Endothelial cell of hepatic sinusoid (primary cell): Measurements from ENCODE around the gene RIPOR3.
"Not testable (repeated sequence)": the region's sequence is repeated elsewhere in the genome, so short reads cannot be mapped to it uniquely, and the experiment has no call there.

Source experiments
- in situ Hi-C: cut with HindIII; loops from 2 replicates; pipeline ENCODE4 v1.10.0; 2017; ENCODE audit warnings: low sequenced_read_pairs

RIPOR3 gene

GRCh38 chr20:50724851-50725723 is 33.7 kb upstream of the RIPOR3 start:
- in situ Hi-C loops: no loop called here

GRCh38 chr20:50724112-50724725 is 32.9 kb upstream of the RIPOR3 start:
- in situ Hi-C loops: no loop called here

GRCh38 chr20:50723672-50724071 is 32.3 kb upstream of the RIPOR3 start:
- in situ Hi-C loops: no loop called here

GRCh38 chr20:50722424-50723155 is 31.2 kb upstream of the RIPOR3 start:
- in situ Hi-C loops: no loop called here

- in situ Hi-C loops: no loop called here
These were observed 30.5 kb upstream of the RIPOR3 start for GRCh38 chr20:50721881-50722281.

GRCh38 chr20:50720582-50720981 is 29.2 kb upstream of the RIPOR3 start:
- in situ Hi-C loops: no loop called here

GRCh38 chr20:50720026-50720425 is 28.7 kb upstream of the RIPOR3 start:
- in situ Hi-C loops: no loop called here

- in situ Hi-C loops: loop anchor here (5.0 kb wide), 1 partner anchor 52 kb away; no protein-coding TSS in a partner anchor
These were observed 28.0 kb upstream of the RIPOR3 start for GRCh38 chr20:50719328-50719727.

GRCh38 chr20:50717974-50718761 is 26.8 kb upstream of the RIPOR3 start:
- in situ Hi-C loops: loop anchor here (5.0 kb wide), 1 partner anchor 51 kb away; no protein-coding TSS in a partner anchor

- in situ Hi-C loops: loop anchor here (5.0 kb wide), 1 partner anchor 50 kb away; no protein-coding TSS in a partner anchor
These were observed 26.0 kb upstream of the RIPOR3 start for GRCh38 chr20:50717312-50717711.

- in situ Hi-C loops: loop anchor here (5.0 kb wide), 1 partner anchor 49 kb away; no protein-coding TSS in a partner anchor
These were observed 25.2 kb upstream of the RIPOR3 start for GRCh38 chr20:50716518-50716917.

- in situ Hi-C loops: loop anchor here (5.0 kb wide), 1 partner anchor 48 kb away; no protein-coding TSS in a partner anchor
These were observed 24.4 kb upstream of the RIPOR3 start for GRCh38 chr20:50715694-50716093.

- in situ Hi-C loops: not testable (repeated sequence)
These were observed 23.1 kb upstream of the RIPOR3 start for GRCh38 chr20:50714426-50714825.

- in situ Hi-C loops: no loop called here
These were observed 22.3 kb upstream of the RIPOR3 start for GRCh38 chr20:50713657-50714101.

GRCh38 chr20:50712771-50713656 is 21.7 kb upstream of the RIPOR3 start:
- in situ Hi-C loops: no loop called here

GRCh38 chr20:50711113-50711825 is 19.9 kb upstream of the RIPOR3 start:
- in situ Hi-C loops: no loop called here

GRCh38 chr20:50710492-50711063 is 19.2 kb upstream of the RIPOR3 start:
- in situ Hi-C loops: no loop called here

GRCh38 chr20:50709636-50709973 is 18.3 kb upstream of the RIPOR3 start:
- in situ Hi-C loops: no loop called here
